Measurements from ENCODE around the gene RAP2B.

The RAP2B gene

DNA sequence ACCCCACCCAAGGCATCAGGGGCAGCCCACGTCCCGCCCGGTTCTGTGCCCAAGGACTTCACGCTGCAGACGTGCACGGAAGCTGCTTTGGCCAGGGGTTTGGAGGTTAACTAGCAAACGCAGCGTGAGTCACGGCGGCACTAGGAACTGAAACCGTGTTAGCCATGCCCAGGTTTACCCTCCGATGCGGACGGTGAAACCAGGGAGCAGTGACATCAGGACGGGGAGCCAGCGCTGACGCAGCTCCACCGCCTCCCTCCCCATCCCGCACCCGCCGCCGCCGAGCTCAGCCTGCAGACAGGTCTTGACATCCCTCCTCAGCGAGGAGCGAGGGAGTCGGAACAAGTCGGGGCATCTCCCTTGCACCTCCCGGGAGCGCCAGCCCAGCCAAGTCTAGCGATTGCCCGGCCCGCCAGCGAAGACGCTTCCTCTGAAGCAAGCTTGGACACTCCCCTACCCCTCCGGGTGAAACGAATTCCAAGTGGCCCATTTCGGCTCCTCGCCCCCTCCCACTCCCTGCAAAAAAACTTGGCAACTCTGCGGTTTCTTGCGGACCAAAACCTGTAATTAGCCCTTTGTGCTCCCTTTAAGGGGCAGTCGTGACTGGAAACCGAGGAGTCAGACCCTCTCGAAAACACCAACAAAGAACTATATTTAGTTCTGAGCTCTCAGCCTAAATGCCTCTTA lies 1.4 kb upstream of the RAP2B start:
- peak; percentile 89 for DNase-seq (ENCODE audit: low spot score)

GRCh38 chr3:153161138-153161713 lies 800 bp upstream of the RAP2B start:
- peak; percentile 100 for DNase-seq (ENCODE audit: low spot score)

DNA sequence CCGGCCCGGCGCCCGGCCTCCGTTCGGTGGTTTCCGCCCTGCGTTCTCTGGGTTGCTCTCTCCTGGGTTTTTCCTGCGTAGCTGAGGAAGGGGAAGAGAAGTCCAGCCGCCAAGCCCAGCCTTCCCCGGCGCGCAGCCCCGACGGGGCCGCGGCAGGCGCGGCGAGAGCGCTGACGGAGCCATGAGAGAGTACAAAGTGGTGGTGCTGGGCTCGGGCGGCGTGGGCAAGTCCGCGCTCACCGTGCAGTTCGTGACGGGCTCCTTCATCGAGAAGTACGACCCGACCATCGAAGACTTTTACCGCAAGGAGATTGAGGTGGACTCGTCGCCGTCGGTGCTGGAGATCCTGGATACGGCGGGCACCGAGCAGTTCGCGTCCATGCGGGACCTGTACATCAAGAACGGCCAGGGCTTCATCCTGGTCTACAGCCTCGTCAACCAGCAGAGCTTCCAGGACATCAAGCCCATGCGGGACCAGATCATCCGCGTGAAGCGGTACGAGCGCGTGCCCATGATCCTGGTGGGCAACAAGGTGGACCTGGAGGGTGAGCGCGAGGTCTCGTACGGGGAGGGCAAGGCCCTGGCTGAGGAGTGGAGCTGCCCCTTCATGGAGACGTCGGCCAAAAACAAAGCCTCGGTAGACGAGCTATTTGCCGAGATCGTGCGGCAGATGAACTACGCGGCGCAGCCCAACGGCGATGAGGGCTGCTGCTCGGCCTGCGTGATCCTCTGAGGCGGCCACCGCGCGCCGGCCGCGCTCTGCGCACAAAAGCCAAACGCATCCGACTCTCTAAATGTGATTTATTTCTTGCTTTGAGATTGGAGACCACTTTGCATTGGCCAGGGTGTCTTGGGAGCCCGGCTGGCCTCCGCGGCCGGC lies 727 bp downstream of the RAP2B start:
- DNase-seq (ENCODE audit: low spot score) = peak; percentile 22

- peak; percentile 20 for DNase-seq (ENCODE audit: low spot score)
Measured at GRCh38 chr3:153163393-153163724, 1.3 kb downstream of the RAP2B start.

DNA sequence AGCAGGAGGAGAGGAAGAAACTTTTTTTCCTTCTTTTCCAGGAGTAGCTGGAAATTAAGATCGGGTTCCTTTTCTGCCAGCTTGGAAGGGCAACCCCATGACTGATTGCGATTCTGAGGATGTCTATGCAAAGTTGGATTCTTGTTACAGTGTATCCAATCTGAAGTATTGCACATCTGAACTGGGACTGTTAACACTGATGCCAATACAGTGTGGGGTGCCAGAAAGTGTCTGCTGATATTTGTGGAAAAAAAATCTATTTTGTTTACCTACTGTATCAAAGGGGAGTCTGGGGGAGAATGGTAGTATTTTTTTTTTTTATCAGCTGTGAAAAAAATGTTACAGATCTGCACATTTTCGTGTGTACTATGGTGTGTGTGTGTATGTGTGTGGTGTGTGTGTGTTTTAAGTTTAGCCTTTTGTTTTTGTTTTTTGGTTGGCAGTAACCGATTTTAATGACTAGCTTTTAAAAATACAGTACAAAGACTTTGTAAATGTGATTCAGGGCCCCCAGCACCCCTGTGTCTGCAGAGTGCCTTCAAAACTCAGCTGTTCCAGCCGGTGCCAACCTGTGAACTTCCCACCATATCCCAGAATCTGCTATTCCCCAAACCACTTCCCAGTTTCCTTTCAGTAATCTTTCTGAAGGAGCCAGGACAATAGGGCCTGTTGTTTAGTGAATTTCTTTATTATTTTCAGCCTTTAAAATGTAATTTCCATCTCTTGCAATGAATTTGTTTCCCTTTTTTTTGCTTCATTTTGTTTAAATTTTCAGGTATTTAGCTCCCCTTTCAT lies 1.9 kb downstream of the RAP2B start:
- peak; percentile 41 for DNase-seq (ENCODE audit: low spot score)

GRCh38 chr3:153165261-153165681 lies 3.2 kb downstream of the RAP2B start:
- DNase-seq (ENCODE audit: low spot score) = no peak

- no peak for DNase-seq (ENCODE audit: low spot score)
Measured at GRCh38 chr3:153166206-153166605, 4.2 kb downstream of the RAP2B start.

GRCh38 chr3:153166796-153167195 lies 4.8 kb downstream of the RAP2B start:
- no peak for DNase-seq (ENCODE audit: low spot score)

DNA sequence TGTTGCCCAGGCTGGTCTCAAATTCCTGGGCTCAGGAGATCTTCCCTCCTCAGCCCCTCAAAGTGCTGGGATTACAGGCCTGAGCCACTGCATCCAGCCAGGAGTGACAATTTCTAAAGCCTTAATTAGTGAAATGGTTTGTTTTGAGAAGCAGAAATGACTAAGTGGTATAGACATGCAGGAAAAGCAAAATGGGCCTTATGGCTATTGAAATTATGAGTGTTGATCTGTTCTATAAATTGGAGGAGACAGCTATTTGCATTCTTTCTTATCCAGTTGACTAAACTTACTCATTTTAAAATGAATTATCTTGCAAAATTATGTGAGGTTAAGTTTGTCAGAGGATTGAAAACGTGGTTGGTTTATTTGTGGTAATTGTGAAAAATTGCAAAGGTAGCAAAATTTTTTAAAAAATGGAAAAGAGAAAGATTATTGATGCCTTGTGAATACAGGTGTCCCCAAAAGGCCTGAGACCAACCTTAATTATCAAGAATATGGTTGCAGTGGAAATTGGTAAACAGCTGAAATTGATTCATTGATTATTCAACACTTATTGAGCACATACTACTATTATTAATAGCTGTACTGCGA lies 7.9 kb downstream of the RAP2B start:
- no peak for DNase-seq (ENCODE audit: low spot score)

GRCh38 chr3:153171256-153171655 lies 9.2 kb downstream of the RAP2B start:
- peak; percentile 25 for DNase-seq (ENCODE audit: low spot score)

GRCh38 chr3:153171918-153172317 lies 9.9 kb downstream of the RAP2B start:
- no peak for DNase-seq (ENCODE audit: low spot score)

DNA sequence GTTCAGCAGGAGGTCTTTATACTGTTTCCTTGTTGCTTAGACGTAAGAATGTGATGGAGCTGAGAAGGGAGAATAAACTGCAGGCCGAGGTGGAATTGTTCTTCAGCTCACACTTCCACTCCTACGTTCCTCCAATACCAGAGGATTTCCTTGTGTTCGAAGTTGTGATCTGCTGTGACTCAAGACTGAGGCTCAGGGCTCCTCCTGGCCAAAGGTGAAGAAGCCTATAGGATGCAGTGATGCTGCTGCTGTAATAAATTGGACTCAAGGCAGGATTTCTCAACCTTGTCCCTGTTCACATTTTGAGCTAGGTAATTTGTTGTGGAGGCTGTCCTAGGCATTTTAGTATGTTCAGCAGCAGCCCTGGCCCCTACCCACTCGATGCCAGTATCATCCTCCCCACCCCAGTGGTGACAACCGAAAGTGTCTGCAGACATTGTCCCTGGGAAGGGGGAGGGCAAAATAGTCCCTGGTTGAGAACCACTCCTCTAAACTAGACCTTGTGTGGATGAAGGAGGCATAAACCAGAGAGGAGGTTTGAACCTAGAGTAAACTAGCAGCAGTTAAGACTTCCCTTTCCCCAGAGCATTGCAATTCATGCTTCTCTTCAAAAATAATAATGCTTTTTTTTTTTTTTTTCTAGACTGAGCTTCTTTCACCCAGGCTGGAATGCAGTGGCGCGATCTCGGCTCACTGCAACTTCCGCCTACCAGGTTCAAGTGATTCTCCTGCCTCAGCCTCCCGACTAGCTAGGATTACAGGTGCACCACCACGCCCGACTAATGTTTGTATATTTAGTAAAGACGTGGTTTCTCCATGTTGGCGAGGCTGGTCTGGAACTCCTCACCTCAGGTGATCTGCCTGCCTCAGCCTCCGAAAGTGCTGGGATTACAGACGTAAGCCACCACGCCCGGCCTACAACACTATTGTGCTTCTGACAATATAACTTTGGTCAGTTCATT lies 11.1 kb downstream of the RAP2B start:
- no peak for DNase-seq (ENCODE audit: low spot score)

GRCh38 chr3:153173758-153174516 lies 11.9 kb downstream of the RAP2B start:
- DNase-seq (ENCODE audit: low spot score) = peak; percentile 18

DNA sequence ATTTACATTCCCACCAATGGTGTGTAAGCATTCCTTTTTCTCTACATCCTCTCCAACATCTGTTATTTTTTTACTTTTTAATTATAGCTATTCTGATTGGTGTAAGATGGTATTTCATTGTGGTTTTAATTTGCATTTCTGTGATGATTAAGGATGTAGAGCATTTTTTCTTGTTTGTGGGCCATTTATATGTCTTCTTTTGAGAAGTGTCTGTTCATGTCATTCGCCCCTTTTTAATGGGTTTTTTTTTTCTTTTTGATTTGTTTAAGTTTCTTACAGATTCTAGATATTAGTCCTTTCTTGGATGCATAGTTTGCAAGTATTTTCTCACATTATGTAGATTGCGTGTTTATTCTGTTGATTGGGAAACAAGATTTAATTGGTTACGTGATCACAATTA lies 14.2 kb downstream of the RAP2B start:
- no peak for DNase-seq (ENCODE audit: low spot score)

DNA sequence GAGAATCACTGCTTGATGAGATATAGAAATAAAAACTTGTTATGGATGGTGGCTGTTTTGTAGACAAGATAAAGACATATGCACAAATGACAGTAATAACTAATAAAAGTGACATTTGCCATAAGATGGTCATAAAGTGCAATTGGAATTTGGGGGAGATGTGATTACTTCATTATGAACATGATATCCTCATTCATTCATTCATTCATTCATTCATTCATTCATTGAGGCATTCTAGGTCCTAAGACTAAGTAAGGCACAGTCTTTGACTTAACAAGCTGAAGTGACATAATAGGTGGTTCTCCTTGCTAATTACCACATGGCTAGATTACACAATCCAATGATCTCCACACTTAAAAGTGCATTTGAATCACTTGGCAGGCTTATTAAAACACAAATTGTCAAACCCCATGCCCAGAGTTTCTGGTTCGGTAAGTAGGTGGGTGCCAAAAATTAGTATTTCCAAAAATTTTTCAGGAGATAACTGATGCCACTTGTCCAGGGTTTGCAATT lies 18.9 kb downstream of the RAP2B start:
- DNase-seq (ENCODE audit: low spot score) = no peak

GRCh38 chr3:153182501-153183293 lies 20.7 kb downstream of the RAP2B start:
- DNase-seq (ENCODE audit: low spot score) = no peak

DNA sequence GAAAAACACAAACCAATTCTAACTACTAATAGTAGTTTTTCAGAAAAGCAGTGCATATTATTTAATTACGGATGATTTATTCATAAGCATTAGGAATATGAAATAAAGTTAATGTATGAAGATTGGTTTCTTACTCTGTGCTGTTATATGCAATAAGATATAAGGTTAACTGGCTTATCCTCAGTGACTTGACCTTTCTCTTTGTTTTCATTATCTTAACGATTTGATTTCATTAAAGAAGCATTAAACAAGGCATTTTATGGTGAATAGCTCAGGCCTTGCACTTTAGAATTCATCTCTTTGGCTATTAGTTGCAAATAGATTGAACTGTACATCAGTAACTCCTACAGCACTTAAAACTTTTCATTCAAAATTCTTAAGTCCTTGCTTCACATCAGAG lies 28.9 kb downstream of the RAP2B start:
- DNase-seq (ENCODE audit: low spot score) = no peak

DNA sequence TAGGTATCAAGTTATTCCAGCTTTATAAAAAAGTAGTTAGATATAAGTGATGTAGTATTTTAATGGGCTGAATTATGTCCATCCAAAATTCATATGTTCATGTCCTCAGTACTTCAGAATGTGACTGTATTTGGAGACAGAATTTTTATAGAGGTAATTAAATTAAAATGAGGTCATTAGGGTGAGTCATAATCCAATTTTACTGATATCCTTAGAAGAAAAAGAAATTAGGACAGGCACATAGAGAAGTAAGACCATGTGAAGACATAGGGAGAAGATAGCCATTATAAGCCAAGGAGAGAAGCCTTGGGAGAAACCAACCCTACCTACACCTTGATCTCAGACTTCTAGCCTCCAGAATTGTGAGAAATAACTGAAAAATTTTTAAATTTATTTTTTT lies 30.3 kb downstream of the RAP2B start:
- no peak for DNase-seq (ENCODE audit: low spot score)

Measured in COLO829 (cell line).